Activated CD4-positive, alpha-beta T cell treated with anti-CD3 and anti-CD28 coated beads for 1 hour (primary cell): ENCODE measurements around the gene LCNL1.

Experiments
- DNase-seq: peaks from one replicate; pipeline ENCODE4 v3.0.0-alpha.2; 2020

Gene LCNL1

GRCh38 chr9:137013571-137013940, 30.8 kb downstream of the LCNL1 start:
- DNase-seq: no peak

GRCh38 chr9:137014166-137014565, 31.4 kb downstream of the LCNL1 start:
- no peak for DNase-seq

GRCh38 chr9:137014776-137015539, 32.2 kb downstream of the LCNL1 start:
- DNase-seq: no peak

- DNase-seq: no peak
These were observed 32.7 kb downstream of the LCNL1 start for GRCh38 chr9:137015540-137015930.

- DNase-seq: no peak
These were observed 33.2 kb downstream of the LCNL1 start for GRCh38 chr9:137015976-137016375.

GRCh38 chr9:137016436-137016835, 33.6 kb downstream of the LCNL1 start:
- no peak for DNase-seq

GRCh38 chr9:137017071-137017470, 34.3 kb downstream of the LCNL1 start:
- no peak for DNase-seq

GRCh38 chr9:137017791-137018497, 35.2 kb downstream of the LCNL1 start:
- DNase-seq: no peak

- DNase-seq: no peak
These were observed 36.2 kb downstream of the LCNL1 start for GRCh38 chr9:137018761-137019559.

GRCh38 chr9:137019891-137020683, 37.3 kb downstream of the LCNL1 start:
- DNase-seq: no peak

- no peak for DNase-seq
These were observed 38.2 kb downstream of the LCNL1 start for GRCh38 chr9:137020771-137021567.

GRCh38 chr9:137021568-137021978, 38.8 kb downstream of the LCNL1 start:
- no peak for DNase-seq

GRCh38 chr9:137021979-137022661, 39.3 kb downstream of the LCNL1 start:
- DNase-seq: peak; percentile 49

- no peak for DNase-seq
These were observed 39.8 kb downstream of the LCNL1 start for GRCh38 chr9:137022662-137023008.

GRCh38 chr9:137023157-137023556, 40.4 kb downstream of the LCNL1 start:
- no peak for DNase-seq

GRCh38 chr9:137023583-137023991, 40.8 kb downstream of the LCNL1 start:
- DNase-seq: no peak

- no peak for DNase-seq
These were observed 42.7 kb downstream of the LCNL1 start for GRCh38 chr9:137025517-137025966.

GRCh38 chr9:137026384-137026783, 43.6 kb downstream of the LCNL1 start:
- DNase-seq: no peak

- no peak for DNase-seq
These were observed 44.0 kb downstream of the LCNL1 start for GRCh38 chr9:137026828-137027227.

- DNase-seq: no peak
These were observed 44.8 kb downstream of the LCNL1 start, which contains the start of gene ABCA2 for GRCh38 chr9:137027369-137028262. Gene ABCA2, minus strand, starts transcription at chr9:137028237. Its CDS starts 97 bp downstream, at chr9:137028140.
